Measurements from ENCODE around the gene KLHL18.
"Not testable (repeated sequence)": the region's sequence is repeated elsewhere in the genome, so short reads cannot be mapped to it uniquely, and the experiment has no call there.

The KLHL18 gene

DNA sequence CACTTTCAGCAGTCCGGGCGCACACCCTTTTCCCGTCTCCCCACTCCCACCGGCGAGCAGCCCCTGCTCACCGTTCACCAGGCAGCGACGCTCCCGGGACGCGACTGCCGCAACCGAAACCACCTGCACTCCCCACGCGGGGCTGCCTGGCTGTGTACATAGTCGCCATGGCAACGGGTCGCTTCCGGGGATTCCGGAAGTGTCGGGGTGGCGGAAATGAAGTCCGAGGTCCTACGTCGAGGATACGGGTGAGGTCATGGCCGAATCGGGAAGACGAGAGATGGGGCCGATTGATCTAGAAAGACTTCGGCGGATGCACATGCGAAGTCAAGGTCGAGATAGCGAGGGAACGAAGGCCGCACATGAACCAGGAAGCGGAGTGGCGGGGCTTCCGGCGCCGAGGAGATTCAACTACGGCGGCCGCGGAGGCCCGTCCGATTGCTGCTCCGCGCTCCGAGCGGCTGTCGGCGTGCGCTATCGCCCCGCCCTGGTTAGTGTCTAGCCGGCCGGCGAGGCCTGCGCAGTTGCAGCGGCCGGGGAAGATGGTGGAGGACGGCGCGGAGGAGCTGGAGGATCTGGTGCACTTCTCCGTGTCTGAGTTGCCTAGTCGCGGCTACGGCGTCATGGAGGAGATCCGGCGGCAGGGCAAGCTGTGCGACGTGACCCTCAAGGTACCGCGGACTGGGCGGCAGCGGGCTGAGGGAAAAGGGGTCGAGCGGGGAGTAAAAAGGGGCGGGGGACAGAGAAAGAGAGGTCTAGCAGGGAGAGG is at the start of gene KLHL18, which contains the start of gene KIF9:
Gene KLHL18, plus strand, starts transcription at position 521 of the 769 bp plus-strand sequence. Its CDS starts 22 bp downstream, at position 543.
Gene KIF9, minus strand, starts transcription at position 376 of the 769 bp plus-strand sequence. CDS start 5,425 bp downstream, outside the sequence.
- DNase-seq (ENCODE audit: low read depth, low spot score), result peak; percentile 97

DNA sequence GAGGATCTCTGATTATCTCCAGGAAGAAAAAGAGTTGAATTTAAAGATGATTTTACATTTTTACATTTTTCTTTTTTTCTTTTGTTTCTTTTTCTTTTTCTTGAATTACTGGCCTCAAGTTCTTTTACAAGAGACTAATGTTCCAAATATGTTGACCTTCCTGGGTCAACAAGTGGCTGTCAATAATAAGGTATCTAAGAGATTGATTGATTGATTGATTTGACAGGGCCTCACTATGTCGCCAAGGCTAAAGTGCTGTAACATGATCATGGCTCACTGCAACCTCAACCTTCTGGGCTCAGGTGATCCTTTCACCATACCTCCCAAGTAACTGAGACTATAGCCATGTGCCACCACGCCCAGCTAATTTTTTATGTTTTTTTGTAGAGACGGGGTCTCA is 44.7 kb upstream of the KLHL18 start:
- no peak for DNase-seq (ENCODE audit: low read depth, low spot score)

DNA sequence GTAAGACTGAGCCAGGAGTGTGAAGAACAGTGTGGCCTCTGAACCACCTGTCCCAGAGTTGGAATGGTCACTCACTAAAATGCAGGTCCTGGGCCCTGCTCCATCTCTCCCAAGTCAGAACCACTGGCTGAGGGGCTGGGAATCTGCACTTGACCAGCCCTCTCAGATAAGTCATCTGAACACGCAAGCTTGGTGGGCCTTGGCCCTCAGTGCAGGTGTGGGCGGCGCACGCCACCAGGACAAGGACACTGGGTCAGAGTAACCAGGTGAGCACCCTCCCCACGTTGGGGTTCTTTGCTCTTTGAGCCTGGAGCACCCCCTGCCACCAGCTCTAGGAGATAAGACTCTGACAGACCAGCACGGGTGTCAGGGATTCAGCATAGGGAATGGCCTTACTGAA is 42.8 kb upstream of the KLHL18 start:
- DNase-seq (ENCODE audit: low read depth, low spot score), result no peak

DNA sequence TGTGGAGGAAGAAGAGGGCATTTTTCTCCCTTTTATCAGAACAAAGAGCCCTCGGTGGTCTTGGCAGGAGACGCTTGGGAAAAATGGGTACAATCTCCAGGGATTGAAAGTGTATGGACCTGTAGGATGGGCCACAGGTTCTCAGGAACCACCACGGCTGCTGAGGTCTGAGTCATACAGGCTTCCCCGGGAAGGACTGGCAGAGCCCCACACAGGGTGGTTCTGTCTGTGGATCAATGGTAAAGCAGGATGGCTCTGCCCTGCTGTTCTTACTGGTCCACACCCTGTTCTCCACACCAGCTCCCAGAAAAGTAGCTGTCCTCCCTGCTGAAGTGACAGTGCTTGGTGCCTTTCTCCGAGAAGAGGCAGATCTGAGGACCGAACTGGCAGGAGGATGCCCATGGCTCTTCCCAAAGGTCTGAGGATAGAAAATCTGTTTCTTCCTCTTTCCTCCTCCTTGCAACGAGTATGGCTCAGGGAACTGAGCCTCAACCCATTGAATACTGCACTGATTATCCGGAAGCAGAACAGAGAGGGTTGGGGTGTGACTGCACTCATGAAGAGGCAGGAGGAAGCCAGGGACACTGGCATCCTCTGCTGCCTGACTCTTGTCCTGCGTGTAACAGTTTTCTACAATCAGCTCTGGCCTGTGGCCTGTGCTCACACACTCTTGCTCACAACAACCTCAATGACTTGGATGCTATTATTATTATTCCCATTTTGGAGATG is 39.2 kb upstream of the KLHL18 start:
- no peak for DNase-seq (ENCODE audit: low read depth, low spot score)

DNA sequence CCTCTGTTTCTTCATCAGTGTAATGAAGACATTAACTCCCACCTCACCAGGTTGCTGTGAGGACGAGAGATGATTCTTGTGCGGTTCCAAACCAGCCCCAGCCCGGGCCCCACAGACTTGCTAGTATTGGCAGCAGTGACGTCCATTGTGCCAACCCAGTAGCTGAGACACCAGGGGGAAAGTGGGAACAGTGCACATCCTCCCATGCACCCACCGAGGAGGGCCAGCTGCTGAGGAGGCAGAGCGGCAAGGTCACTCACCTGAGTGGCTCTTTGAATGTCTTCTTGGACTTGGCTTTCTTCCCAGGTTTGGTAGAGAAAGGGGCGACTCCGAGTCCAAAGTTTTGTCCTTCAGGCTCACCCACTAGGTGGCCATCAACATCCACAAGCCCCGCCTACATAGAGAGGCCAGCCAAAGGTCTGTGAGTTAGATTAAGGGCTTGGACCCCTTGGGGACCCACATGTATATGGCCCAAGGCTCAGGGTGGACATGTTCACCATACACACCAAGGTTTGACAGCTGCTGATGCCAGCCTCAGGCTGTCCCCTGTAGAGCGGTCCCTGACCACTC is 38.1 kb upstream of the KLHL18 start:
- DNase-seq (ENCODE audit: low read depth, low spot score), result no peak

DNA sequence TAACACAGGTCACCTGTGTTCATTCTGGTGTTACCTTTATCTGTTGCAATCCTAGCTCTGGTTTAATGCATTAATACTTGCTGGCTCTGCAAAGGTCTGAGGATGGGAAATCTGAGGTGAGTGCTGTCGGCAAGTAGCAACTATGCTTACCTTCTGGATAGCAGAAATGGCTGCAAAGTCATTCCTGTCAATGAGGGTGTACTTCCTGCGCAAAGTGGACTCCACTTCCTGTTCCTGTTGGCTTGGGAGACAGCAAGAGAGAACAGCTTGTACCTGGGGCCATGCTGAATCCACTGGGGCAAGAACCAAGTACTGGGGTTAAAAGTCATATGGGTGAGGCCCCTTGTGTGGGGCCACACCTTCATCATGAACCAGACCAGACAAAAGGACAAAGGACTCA is 37.5 kb upstream of the KLHL18 start:
- DNase-seq (ENCODE audit: low read depth, low spot score), result no peak

DNA sequence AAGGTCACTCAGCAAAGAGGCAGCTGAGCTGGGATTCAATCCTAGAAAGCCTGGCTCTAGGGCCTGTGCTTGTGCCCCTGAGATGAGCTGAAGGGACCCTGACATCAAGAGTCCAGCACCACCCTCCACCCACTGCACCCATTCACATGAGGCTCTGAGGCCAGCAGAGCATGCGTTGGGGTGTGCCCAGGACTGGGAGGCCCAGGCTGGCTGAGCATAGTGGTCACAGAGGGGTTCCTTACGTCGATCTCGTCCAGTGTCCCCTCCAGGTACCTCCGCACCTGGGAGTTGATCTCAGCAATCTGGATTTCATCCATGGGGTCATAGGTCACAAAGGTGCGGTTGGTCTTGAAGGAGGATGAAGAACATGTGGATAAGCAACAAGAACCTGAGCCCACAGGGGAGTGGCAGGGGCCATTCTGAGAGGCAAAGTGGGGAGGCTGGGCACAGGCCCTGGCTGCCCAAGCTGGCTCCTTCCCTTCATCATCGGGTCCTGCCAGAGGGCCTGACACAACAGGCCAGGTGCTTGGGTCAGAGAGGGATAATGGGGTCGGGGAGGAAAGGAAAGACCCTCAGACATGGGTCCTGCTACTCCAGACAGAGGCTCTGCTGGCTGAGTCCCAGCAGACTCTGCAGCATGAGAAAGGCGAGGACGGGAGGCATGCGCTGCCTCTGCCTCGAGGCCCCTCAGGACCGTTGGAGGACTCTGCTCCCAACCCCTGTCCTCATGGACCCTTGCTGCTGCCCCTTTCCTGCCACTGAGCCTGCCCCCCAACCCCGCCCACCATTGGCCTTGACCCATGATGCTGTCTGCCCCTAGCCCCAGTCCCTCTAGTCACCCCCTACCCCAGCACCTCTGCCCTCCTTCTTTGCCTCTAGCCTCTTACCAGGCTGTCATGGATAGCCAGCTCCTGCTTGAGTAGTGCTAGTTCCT is 35.3 kb upstream of the KLHL18 start:
- DNase-seq (ENCODE audit: low read depth, low spot score), result no peak

DNA sequence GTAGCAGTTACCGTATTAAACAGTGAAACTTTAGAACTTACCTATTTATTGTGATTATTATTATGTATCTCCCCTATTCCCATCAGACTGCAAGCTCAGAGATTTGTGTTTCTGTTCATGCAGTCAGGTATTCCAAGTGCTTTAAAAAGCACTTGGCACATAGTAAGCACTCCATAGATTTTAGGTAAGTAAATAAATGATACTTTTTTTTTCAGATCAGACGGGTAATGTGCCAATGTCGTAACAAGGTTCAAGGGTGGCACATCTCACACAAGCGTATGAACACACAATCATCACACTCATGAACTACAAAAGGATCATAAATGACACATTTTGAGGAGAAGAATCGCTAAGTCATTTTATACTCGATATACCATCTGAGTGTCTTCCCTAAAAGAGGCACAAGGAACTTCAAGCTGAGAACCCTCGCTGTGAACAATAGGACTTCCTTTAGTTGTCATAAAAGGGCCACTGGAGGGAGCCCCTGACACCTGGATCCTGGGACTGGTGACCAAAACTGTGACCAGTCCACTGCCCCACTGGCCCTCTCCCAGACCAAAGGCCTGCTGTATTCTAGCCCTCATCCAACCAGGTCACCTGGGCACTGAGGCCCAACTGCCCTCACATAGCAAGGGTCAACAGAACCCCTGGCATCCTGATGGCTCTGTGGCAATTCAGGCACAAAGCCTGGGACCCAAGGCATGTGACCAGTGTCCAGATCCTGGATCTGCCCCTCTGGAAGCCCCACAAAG is 32.3 kb upstream of the KLHL18 start:
- peak; percentile 27 for DNase-seq (ENCODE audit: low read depth, low spot score)

DNA sequence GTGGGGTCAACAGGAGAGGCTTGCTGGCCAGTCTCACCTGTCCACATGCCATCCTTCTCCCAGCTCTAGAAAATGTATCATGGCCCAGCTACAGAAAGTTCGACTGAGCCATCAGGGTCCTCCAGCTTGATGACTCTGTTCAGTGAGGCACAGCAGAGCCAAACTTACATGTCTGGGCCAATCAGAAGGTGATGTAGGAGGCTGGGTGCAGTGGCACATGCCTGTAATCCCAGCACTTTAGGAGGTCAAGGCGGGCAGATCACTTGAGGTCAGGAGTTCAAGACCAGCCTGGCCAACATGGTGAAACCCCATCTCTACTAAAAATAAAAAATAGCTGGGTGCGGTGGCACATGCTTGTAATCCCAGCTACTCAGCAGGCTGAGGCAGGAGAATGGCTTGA is 31.7 kb upstream of the KLHL18 start:
- DNase-seq (ENCODE audit: low read depth, low spot score), result not testable (repeated sequence)

DNA sequence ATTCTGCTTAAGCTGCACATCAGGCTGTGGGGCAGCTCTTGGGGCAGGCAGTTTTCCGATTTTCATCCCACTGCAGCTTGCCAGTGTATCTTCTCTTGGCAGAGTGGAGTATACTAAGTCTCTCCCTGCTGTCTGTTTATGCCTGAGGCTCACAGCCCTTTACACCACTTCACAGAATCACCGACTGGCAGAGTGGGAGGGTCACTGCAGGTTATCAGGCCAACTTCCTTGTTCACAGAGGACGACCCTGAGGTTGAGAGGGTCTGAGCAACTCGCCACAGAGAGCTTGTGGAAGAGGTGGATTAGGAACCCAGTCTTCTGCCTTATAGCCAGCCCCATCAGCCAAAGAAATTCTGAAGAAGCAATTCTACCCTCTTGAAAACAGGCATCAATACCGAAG is 31.1 kb upstream of the KLHL18 start:
- no peak for DNase-seq (ENCODE audit: low read depth, low spot score)

DNA sequence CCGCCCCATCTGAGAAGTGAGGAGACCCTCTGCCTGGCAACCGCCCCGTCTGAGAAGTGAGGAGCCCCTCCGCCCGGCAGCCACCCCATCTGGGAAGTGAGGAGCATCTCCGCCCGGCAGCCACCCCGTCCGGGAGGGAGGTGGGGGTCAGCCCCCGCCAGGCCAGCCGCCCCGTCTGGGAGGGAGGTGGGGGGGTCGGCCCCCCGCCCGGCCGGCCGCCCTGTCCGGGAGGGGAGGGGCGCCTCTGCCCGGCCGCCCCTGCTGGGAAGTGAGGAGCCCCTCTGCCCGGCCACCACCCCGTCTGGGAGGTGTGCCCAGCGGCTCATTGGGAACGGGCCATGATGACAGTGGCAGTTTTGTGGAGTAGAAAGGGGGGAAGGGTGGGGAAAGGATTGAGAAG is 26.4 kb upstream of the KLHL18 start:
- DNase-seq (ENCODE audit: low read depth, low spot score), result not testable (repeated sequence)

DNA sequence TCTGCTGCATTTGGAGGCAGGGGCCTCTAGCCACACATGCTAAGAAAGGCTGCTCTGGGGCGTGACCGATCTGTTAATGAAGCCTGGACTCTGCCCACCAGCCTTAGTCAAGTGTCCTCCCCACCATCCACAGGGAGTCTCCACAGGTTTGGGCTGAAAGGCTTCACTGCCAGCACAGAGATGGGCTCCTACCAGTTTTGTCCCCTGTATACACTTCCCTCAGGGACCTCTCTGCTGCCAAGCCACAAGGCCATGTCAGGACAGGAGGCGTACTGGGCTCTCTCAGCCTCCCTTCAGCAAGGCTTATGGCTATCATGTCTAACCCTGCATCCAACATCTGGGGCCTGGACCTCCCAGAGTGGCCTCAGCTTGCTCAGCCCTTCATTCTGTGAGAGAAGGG is 23.6 kb upstream of the KLHL18 start:
- DNase-seq (ENCODE audit: low read depth, low spot score), result no peak

DNA sequence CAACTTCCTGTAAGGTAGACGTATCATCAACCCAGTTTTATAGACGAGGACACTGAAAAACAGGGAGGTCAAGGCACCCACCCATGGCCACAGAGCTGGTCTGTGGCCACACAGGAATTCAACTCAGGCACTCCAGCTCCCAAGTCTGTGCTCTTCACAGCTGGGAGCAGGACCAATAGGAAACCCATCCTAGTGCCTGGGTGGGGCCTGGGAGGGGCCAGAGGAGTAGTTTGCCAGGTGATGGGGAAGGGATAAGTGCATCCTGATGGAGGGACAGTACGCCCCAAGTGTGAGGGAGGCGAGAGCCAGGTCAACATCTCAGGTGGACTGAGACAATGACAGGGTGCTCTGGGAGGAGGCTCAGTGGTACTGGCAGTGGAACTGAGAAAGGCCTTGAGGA is 22.1 kb upstream of the KLHL18 start:
- DNase-seq (ENCODE audit: low read depth, low spot score), result no peak

DNA sequence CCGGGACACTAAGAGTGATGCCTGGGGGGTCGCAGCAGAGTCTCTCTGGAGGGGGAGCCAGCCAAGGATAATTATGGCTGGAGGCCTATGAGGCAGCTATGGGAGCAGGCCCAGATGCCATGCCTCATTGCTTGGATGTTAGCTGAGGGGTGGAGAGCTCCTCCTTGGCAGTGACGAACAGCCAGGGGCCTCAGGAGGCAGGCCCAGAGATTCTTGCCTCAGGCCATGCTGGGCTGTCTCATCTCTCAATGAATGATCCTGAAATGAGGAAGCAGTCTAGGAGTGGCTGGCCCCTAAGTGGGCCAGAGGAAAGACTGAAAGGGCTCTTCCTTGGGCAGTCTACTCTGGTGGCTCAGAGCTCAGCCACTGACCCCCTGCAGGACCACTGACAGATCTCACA is 21.4 kb upstream of the KLHL18 start:
- DNase-seq (ENCODE audit: low read depth, low spot score), result no peak

DNA sequence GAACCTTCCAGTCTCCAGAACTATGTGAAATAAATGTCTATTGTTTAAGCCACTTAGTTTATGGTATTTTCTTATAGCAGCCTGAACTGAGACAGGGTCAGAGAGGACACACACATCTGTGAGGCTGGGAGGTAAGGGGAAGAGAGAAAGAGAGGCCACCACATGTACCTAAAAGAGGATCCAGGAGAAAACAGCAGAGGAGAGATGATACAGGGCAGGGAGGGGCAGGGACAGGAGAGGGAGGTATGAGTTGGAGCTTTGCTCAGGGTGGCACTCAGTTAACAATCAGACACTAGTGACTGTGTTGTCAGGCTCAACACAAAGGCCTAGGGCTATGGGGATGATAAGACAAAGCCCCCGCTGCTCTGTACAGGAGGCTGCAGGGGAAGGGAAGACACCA is 17.7 kb upstream of the KLHL18 start:
- DNase-seq (ENCODE audit: low read depth, low spot score), result no peak

DNA sequence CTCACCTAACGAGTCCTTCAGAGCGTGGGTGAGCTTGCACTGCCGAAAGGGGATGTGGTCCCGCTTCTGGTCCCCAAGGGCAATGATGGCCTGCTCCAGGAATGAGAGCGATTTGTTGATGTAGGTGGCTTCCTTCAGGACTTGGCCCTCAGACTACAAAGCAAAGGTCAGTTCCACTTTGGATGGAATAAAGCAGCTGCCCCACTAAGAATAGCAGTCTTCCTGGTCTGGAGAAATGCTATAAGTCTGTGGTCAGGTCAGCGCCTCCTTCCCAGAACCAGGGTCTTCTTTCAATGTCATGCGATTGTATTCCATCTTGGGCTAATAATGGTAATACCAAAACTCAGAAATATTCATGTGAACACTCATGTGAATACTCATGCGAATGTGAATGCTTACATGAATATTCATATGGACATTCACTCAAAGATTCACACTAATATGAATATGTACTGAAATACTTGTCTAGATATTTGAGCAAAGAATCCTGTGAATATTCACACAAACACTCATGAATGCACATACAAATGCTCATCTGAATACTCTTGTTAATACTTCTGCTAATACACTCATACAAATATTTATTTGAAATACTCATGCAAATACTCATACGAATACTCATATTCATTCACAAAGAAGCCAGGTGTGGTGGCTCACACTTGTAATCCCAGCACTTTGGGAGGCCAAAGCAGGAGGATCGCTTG is 16.9 kb upstream of the KLHL18 start:
- no peak for DNase-seq (ENCODE audit: low read depth, low spot score)

DNA sequence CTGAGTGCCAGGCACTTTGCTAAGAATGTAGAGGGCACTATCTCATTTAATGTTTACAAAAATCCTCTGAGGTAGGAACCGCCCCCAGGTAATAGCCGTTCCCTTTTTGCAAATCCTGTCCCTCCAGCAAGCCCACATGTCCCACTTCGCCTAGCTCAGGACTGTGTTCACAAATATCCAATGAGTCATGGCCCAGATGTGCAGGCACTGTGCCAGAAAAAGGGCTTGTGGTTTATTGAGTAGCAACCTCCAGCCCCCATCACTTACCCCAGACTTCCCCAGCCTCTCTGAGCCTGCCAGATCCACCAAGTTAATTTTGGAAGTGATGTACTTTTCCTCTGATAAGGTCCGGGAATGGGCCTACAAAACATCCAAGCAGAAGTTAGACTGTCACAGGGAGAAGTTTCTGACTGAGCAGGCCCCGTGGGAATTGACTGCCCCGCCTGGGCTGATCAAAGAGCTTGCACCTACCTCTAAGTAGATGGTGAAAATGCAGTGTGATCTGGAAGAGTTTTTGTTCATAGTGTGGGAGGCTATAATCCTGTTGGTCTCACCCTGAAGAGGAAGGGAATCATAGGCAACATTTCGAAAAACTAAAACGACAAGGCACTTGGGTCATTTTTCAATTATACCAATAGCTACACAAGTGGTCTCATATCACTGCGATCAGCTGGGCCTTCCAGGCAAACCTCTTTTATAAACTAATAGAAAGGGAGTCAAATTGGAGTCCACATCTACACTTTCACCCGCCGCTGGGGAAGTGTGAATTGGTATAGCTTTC is 15.8 kb upstream of the KLHL18 start:
- peak; percentile 94 for DNase-seq (ENCODE audit: low read depth, low spot score)

DNA sequence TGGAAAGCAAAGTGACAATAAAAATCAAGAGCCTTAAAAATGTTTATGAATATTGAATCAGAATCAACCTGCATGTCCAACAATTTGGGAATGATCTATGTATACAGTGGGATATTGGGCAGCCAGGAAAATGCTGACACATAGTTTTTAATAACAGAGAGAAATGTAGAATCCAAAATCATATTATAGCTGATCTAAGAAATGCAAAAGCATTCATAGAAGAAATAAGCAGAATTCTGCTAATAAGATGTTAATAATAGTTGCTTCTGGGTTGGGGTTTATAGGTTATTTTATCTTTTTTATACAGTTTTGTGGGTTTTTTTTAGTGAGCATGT is 15.3 kb upstream of the KLHL18 start:
- no peak for DNase-seq (ENCODE audit: low read depth, low spot score)

DNA sequence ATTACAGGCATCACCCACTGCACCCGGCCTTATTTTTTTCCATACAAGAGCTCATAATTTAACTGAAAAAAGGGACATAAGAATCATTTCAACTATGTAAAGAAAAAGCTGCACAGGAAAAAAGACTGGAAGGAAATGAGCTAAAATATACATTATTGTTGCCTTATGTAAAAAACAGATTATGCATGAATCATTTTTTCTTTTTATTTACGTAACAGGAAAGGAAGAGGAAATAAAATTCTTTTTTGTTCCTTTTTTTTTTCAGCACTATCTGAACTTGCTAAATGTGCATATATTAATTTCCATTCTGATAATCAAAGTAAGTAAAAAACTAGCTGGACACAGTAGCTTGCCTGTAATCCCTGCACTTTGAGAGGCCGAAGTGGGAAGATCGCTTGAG is 12.2 kb upstream of the KLHL18 start:
- no peak for DNase-seq (ENCODE audit: low read depth, low spot score)

DNA sequence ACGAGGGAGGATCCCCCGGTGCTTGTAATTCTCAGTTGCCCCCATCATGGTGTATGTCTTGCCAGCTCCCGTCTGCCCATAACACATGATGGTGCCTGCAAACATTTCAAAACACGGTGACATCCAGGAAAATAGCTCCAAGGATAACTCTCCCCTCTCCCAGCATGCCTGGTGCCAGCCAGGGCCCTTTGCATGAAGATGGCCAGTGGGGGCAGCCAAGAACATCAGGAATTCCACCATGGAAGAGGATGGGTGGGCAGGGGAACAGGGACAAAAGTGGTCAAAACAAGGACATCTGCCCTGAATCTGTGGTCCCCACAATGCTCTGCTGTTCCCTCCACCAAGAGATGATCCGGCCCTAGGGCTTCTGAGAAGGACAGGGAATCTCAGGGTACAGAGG is 9.2 kb upstream of the KLHL18 start:
- no peak for DNase-seq (ENCODE audit: low read depth, low spot score)

Data from astrocyte of the hippocampus (primary cell).